ENCODE results near the gene EFNA3. TPM values are rescaled to one million over a fixed set of nuclear protein-coding genes. Genes with fewer than 3 reads are reported as not detected.

The EFNA3 gene
- polyA plus RNA-seq, 1 donor (not counting 4 experiments of a cell fraction or from before 2014, with no cell fraction given), result 4.4 TPM

DNA sequence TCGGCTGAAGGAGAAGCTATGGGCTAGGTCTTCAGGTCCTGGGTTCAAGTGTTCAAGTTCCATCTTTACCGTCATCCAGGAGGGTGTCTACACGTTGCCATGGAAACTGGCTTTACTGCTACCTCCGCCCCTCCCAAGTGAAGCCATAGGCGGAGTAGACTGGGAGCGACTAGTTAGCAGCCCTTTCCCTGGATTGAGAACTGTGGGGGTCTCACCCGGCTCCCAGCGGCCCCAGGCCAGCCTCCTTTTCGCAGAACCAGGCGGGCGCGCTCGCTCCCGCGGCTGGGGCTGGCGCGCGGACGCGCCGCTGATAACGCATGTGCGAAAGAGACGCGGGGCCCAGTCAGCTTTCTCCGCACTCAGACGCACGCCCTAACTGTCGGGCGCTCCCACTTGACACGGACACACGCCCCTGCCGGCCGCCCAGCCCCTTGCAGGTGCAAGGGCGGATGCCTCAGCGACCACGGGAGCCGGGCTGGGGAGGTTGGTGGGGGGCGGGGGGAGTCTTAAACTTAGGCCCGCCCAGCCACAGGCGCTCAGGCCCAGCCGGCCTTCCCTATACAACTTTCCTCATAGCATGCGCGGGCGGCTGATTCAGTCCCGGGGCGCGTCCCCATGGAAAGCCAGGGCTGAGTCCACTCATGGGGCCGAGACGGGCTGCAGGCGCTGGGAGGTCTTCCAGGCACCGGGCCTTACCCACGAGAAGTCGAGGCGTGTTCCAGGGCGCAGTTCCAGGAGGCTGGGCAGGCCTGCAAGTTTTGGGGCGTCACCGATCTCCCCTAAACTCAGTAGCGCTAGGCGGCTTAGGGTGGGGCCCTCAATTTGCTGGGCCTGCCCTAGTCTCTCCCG lies 7.7 kb upstream of the EFNA3 start:
- Histone ChIP-seq H3K9me1 (ENCODE audit: control insufficient read depth, extremely low read depth, insufficient read depth, low read length) (no peaks in the 10 kb centered on the region), H3K36me3 (ENCODE audit: control insufficient read depth in 2 of 2, extremely low read depth in 1 of 2, insufficient read depth in 2 of 2, low read length in 2 of 2) (peaks cover 0 to 18% of the 10 kb centered on the region in 2 experiments), H3K9ac (ENCODE audit: control insufficient read depth, extremely low read depth, insufficient read depth, low read length) (peak overlapping the region; percentile 63), H3K9me3 (ENCODE audit: control insufficient read depth, low read depth, low read length) (no peaks in the 10 kb centered on the region), H2AFZ (ENCODE audit: control insufficient read depth, low read length) (peak overlapping the region; percentile 33), H4K20me1 (ENCODE audit: control insufficient read depth, extremely low read depth, insufficient read depth, low read length) (no peaks in the 10 kb centered on the region), H3K27me3 (ENCODE audit: control insufficient read depth, extremely low read depth, insufficient read depth, low read length) (no peaks in the 10 kb centered on the region), H3K79me2 (ENCODE audit: control insufficient read depth, insufficient read depth, low read length) (no peaks in the 10 kb centered on the region), H3K4me2 (ENCODE audit: control insufficient read depth, extremely low read depth, insufficient read depth, low read depth, low read length) (peak overlapping the region; percentile 86), H3K4me1 (ENCODE audit: control insufficient read depth, extremely low read depth, insufficient read depth, low read length) (peaks cover 21% of the 10 kb centered on the region), H3K4me3 (ENCODE audit: control insufficient read depth in 2 of 3, extremely low read depth in 1 of 3, insufficient read depth in 2 of 3, low read depth in 1 of 3, low read length in 3 of 3) (peak overlapping the region in 2 of 3 experiments; percentile 42 to 59), H3K27ac (ENCODE audit: control insufficient read depth, insufficient read depth, low read length) (peak overlapping the region; percentile 14)
- dilution Hi-C loops (cut with MboI; ENCODE audit: extremely low pct_ligation_motif_present, low sequenced_read_pairs), result no loop called here
- DNase-seq (ENCODE audit: low read depth, low spot score), result no peak
- no peak for FAIRE-seq
- TF ChIP-seq EZH2 (IDR thresholded peaks at IDR 0.05; ENCODE audit: low read length), result no peak
- TF ChIP-seq, protein P1, sequence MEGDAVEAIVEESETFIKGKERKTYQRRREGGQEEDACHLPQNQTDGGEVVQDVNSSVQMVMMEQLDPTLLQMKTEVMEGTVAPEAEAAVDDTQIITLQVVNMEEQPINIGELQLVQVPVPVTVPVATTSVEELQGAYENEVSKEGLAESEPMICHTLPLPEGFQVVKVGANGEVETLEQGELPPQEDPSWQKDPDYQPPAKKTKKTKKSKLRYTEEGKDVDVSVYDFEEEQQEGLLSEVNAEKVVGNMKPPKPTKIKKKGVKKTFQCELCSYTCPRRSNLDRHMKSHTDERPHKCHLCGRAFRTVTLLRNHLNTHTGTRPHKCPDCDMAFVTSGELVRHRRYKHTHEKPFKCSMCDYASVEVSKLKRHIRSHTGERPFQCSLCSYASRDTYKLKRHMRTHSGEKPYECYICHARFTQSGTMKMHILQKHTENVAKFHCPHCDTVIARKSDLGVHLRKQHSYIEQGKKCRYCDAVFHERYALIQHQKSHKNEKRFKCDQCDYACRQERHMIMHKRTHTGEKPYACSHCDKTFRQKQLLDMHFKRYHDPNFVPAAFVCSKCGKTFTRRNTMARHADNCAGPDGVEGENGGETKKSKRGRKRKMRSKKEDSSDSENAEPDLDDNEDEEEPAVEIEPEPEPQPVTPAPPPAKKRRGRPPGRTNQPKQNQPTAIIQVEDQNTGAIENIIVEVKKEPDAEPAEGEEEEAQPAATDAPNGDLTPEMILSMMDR (optimal IDR thresholded peaks at IDR 0.05 in 1 of 3, IDR thresholded peaks at IDR 0.05 in 1 of 3, conservative IDR thresholded peaks at IDR 0.05 in 1 of 3; ENCODE audit: extremely low read depth in 1 of 3, insufficient read depth in 2 of 3, low read length in 3 of 3), result peak in 2 of 3 experiments; percentile 30 to 49

DNA sequence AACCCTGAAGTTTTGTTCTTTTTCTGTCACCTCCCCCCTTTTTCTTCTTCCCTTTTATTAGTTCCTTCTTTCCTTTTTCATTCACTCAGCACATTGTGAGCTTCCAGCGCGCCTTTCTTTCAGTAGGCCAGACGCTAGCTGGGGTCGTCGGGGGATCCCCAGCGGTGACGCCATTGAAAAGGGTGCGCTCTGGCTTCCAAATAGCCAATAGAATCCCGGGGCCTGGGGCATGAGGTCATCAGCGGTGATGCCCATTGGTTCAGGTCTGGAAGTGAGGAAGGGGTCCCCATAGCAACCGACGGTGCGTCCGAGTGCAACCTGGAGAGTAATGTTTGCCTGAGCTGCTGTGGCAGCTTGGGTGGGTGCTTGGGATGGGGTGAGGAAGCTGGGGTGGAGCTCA lies 6.9 kb upstream of the EFNA3 start:
- Histone ChIP-seq H3K9ac (ENCODE audit: control insufficient read depth, extremely low read depth, insufficient read depth, low read length) (no peak overlapping the region), H3K9me3 (ENCODE audit: control insufficient read depth, low read depth, low read length) (no peaks in the 10 kb centered on the region), H3K27ac (ENCODE audit: control insufficient read depth, insufficient read depth, low read length) (no peak overlapping the region), H4K20me1 (ENCODE audit: control insufficient read depth, extremely low read depth, insufficient read depth, low read length) (no peaks in the 10 kb centered on the region), H2AFZ (ENCODE audit: control insufficient read depth, low read length) (no peak overlapping the region), H3K79me2 (ENCODE audit: control insufficient read depth, insufficient read depth, low read length) (no peaks in the 10 kb centered on the region), H3K4me1 (ENCODE audit: control insufficient read depth, extremely low read depth, insufficient read depth, low read length) (peaks cover 21% of the 10 kb centered on the region), H3K4me3 (ENCODE audit: control insufficient read depth in 2 of 3, extremely low read depth in 1 of 3, insufficient read depth in 2 of 3, low read depth in 1 of 3, low read length in 3 of 3) (no peak overlapping the region), H3K9me1 (ENCODE audit: control insufficient read depth, extremely low read depth, insufficient read depth, low read length) (no peaks in the 10 kb centered on the region), H3K4me2 (ENCODE audit: control insufficient read depth, extremely low read depth, insufficient read depth, low read depth, low read length) (peak overlapping the region; percentile 86), H3K36me3 (ENCODE audit: control insufficient read depth in 2 of 2, extremely low read depth in 1 of 2, insufficient read depth in 2 of 2, low read length in 2 of 2) (peaks cover 0 to 14% of the 10 kb centered on the region in 2 experiments), H3K27me3 (ENCODE audit: control insufficient read depth, extremely low read depth, insufficient read depth, low read length) (no peaks in the 10 kb centered on the region)
- FAIRE-seq (no peak), DNase-seq (ENCODE audit: low read depth, low spot score) (no peak)
- TF ChIP-seq EZH2 (IDR thresholded peaks at IDR 0.05; ENCODE audit: low read length), result no peak
- TF ChIP-seq, protein P1 (optimal IDR thresholded peaks at IDR 0.05 in 1 of 3, IDR thresholded peaks at IDR 0.05 in 1 of 3, conservative IDR thresholded peaks at IDR 0.05 in 1 of 3; ENCODE audit: extremely low read depth in 1 of 3, insufficient read depth in 2 of 3, low read length in 3 of 3), result no peak
- dilution Hi-C loops (cut with MboI; ENCODE audit: extremely low pct_ligation_motif_present, low sequenced_read_pairs), result no loop called here

All from keratinocyte (primary cell).